ENCODE results near the gene SCLT1.

SCLT1 gene

GRCh38 chr4:128868758-128869157 is 224.6 kb downstream of the SCLT1 start:
- no peak for DNase-seq

DNA sequence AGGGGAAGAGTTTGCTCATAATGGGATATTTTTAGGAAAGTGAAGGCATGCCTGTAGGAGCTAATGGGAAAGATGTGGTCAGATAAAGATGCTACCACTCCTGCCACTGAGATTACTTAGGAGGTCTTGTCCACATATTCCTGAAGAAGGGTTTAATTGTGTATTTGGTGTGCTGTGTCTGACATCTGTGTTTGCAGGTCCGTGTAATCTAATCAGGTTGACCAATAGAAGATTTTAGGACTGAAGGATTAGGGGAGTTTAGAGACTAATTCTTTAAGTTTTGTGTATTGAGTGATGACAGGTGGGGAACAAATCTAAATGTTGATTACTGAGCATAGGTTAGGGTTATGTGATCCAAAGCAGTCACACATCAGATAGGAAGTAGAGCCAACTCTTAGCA is 226.6 kb downstream of the SCLT1 start:
- DNase-seq, result no peak

- no peak for DNase-seq
Measured at GRCh38 chr4:128866269-128866668, 227.1 kb downstream of the SCLT1 start.

DNA sequence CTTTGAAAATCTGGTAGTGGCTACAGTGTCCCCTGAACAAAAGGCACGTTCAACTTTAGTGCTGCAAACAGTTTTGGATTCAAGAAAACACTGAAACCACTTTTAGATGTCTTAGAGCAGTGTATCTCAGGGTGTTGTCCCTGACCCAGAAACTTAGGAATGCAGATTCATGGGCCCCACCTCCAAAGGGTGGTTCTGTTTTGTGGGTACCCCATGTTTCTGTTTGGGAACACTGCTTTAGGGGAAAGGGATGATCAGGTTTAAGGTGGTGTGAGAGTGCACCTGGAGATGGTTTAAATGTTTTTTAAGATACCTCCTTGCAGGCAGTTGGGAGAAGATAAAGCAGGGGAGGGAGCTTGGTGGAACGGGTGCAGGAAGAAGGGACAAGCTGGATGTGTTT is 228.2 kb downstream of the SCLT1 start:
- no peak for DNase-seq

GRCh38 chr4:128863312-128864075 is 229.8 kb downstream of the SCLT1 start:
- peak; percentile 56 for DNase-seq

DNA sequence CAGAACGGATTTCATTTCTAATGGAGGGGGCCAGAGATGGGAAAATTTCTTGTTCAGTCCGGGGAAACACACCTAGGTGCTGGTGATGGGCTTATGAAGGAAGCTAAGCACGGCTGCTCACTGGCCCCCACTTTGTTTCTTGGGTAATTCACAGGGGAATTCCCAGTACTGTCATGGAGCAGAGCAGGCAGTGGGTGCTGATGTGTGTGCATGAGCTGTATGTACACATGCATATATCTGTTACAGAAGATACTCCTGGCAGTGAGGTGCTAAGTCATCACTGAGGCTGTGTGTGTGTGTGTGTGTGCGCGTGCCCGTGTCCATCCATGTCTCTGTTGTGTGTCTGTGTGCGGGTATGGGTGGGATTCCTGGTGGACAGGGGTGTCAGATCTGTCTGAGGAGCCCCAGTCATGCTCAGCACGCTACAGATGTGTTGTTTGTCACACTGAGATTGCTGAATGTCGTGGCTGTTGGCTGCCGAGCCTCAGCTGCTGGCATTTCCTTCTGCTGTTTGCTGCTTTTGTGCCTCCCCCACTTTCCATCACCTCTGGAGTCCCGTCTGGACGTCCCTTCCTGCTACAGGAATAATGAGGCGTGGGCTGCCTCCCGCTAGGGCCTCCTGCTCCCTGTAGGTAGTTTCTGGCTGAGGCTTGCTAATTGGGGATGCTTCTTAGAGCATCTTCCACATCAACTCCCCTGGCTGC is 230.6 kb downstream of the SCLT1 start:
- peak; percentile 31 for DNase-seq

DNA sequence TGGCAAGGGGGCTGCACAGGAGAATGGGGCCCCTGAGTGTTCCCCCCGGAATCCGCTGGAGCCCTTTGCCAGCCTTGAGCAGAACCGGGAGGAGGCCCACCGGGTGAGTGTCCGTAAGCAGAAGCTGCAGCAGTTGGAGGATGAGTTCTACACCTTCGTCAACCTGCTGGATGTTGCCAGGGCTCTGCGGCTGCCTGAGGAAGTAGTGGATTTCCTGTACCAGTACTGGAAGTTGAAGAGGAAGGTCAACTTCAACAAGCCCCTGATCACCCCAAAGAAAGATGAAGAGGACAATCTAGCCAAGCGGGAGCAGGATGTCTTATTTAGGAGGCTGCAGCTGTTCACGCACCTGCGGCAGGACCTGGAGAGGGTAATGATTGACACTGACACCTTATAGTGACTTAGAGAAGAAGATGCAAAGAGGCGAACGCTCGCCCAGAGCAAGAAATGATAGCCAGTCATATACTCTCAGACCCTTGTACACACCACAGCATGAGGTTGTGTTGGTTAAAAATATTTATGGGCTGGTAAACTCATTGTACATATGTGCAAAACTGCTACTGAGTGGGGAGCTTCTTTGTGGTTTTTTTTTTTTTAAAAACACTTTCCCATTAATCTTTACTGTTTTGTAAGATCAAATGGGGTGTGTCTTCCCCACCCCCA is 231.4 kb downstream of the SCLT1 start:
- DNase-seq, result no peak

DNA sequence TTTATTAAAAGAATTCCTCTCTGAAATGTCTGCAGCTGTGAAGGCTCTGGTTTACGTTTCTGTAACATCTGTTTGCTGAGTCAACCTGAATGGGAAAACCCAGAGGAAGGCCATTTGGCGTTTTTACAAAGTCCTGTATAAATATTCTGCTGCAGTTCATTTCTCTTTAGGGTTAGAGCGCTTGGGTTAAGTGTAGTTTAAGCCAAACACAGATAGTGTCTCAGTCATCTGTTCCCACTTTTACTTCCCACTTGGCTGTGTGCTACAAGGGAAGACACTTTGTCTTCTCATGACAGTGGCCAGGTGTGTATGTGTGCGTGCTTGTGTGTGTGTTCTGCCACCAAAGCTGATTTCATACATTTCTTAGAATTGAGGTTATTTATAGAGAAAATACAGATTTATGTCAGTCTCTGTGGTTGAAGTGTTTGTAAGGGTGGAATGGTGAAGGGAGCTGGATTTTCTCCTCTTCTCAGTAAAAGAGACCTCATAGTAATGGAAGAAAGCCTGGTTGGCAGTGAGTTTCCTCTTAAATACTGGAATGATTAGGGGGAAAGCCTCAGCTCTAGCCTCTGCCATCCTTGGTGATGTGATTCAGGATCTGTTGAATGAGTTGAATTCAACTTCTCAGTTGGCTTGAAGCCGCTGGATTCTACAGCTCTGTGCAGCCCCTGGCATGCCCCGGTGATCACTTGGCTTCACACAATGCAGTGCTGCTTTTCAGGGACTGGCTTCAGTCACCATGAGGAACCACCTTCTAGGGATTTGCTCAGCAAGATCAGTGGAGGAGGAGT is 233.3 kb downstream of the SCLT1 start:
- DNase-seq, result no peak

GRCh38 chr4:128858879-128859671 is 234.3 kb downstream of the SCLT1 start:
- DNase-seq, result no peak

DNA sequence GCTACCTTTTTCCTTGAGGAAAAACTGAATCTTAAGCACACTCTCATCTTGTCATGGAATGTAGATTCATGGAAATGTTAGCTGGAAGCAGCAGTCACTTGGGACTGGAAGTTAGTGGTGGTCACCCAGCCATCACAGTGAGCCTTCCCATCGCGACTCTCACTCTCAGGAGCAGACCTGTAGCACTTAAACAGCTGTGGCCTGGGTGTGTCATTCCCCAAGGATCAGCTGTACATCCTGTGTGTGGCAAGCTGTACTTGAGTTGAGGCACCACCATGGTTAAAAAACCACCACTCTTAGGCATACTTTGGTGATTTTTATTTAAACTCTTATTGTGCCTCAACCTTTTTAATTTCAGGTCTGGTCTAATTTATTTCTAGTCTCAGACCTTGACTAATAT is 237.1 kb downstream of the SCLT1 start:
- DNase-seq, result no peak

DNA sequence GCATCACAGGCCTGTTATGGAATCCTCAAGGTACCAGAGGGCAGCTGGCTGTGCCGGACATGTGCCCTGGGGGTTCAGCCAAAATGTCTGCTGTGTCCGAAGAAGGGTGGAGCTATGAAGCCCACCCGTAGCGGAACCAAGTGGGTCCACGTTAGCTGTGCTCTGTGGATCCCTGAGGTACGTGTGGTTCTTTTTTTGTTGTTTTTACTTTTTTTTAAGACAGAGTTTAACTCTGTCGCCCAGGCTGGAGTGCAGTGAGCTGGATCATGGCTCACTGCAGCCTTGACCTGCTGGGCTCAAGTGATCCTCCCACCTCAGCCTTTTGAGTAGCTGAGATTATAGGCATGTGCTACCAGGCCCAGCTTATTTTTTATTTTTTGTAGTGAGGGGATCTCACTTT is 237.7 kb downstream of the SCLT1 start:
- no peak for DNase-seq

GRCh38 chr4:128854433-128854832 is 238.9 kb downstream of the SCLT1 start:
- no peak for DNase-seq

DNA sequence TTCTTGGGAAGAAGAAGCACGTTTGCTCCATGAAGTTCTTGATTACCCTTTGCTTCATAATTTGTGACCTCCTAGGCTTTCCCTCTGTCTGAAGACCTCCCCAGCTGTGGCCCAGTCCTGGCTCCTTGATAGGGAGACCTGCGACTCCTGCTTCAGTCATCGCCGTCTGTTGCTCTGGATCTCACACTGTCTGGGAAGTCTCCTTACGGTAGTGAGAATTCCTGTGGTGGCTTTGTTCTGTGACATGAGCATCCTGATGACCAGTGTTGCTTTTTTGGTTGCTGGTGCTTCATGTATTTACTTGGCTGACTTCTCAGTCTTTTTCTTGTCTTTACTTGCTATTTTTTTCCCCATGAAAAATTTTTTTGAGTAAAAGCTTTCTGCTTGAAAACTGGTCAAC is 239.6 kb downstream of the SCLT1 start:
- no peak for DNase-seq

GRCh38 chr4:128850252-128850651 is 243.1 kb downstream of the SCLT1 start:
- no peak for DNase-seq

GRCh38 chr4:128848461-128848860 is 244.9 kb downstream of the SCLT1 start:
- no peak for DNase-seq

DNA sequence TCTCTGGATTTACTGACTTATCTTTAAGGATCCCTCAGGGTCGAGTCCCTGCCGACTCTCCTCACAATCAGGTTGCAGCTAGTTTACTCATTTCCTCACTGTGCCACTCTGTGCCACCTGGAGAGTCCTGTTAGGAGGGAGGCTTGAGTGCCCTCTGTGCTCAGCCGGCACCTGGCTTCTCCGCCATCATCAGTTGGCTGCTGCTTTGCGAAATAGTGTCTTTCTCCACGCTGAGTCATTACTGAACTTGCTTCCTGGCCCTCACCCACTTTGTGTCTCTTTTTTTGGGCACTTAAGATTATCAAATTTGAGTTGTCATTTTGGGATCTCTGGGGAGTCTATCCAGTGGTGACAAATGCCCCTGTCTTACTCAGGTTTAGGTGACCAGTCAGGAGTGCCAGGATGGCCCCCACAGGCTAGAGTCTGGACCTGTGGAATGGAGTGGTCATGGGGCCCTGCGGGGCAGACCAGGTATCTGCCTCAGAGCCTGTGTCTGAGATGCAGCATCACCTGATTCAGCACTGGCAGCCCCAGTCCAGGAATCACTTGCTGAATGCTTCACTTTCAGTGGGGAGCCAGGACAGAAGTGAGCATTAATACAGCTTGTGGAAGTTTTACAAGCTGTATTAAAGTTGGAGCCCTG is 246.1 kb downstream of the SCLT1 start:
- DNase-seq, result no peak

- no peak for DNase-seq
Measured at GRCh38 chr4:128846063-128846462, 247.3 kb downstream of the SCLT1 start.

- DNase-seq, result no peak
Measured at GRCh38 chr4:128844931-128845330, 248.4 kb downstream of the SCLT1 start.

DNA sequence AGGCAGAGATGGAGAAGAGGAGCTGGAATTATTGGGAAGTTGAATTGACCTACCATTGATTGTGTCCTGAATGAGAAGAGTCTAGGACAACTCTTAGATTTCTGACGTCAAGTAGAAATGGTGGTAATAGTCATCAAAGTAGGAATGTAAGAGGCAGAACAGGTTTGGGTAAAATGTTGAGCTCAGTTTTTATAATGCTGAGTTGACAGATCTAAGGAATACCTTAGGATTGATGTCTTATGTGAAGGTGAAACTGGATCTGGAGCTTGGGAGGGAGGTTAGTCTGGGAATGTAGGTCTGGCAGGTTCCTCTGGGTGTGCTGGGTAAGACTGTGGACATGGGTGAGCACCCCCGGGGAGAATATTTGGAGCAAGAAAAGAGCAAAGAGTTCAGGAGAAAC is 251.9 kb downstream of the SCLT1 start:
- DNase-seq, result no peak

DNA sequence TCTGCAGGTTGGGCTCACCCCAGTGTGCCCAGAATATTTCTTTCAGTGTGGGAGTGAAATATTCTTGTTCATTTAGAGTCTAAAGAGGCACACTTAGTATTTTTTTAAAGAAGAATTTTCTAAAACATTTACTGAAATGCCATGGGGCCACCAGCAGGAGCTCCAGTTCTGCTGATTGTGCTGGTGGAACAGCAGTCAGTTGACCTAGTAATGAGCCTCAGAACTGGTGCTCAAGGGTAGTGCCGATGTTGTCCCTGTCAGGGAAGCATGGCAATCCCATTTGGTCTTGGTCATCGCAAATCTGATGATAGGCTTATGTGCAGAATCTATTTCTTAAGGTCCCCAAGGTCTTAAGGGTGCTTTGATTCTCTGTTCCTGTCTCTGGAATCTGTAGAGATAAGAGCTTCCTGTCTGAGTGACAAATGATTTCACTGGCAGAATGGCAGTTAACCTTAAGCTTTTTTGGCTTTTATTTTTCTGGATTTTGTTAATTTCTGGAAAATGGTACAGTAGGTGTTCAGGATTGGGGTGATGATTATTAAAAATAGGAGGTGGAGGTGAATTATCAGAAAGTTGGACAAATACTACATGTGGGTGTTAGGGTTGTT is 252.5 kb downstream of the SCLT1 start:
- no peak for DNase-seq

DNA sequence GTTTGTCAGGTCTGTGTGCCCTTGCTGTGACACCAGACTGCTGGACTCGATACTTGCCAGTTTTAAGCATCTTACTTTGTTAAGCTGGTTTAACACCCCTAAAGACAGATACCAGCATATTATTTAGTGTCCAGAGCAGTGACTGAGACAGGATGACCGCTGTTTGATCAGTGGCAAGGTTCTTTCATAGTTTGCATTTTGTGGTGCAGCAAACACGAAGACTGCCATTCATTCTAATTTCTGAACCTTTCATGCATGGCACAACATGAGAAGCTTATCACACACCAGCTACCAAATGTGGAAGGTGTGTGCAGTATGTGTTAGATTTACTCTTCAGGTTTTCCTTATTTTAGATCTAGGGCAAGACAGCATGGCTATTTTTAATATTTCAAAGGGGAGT is 255.7 kb downstream of the SCLT1 start:
- no peak for DNase-seq
